Caco-2 (cell line): ENCODE data around the gene LY6G5C. TPM values are rescaled to one million over a fixed set of nuclear protein-coding genes. Genes with fewer than 3 reads are reported as not detected.

Experiments
- BruUV-seq: library from RNA; stranded (reverse); fragments of 400-500 nt; replicated peaks from 2 replicates; lab custom pipeline; 2021; lab: Mats Ljungman, UMichigan
- CTCF ChIA-PET: fragments of 300-600 bp; sonication (Branson Sonifier 250); formaldehyde crosslinking; loops from one replicate; lab custom pipeline; 2022; ENCODE audit warnings: antibody characterized with exemption; lab: Charles Lee
- POLR2A ChIA-PET: fragments of 300-600 bp; sonication (Branson Sonifier 250); formaldehyde crosslinking; loops from one replicate; lab custom pipeline; 2022; ENCODE audit warnings: antibody characterized with exemption; lab: Charles Lee
- DNase-seq, 2 experiments: peaks; one replicate each; pipeline versions ENCODE4 v3.0.0 to v3.0.0-alpha.2; 2020 to 2022
- H3K27me3 ChIP-seq: replicated peaks from 2 replicates; pipeline ENCODE4 v1.6.0; 2011; ENCODE audit warnings: low read length; ENCODE audit not compliant: control insufficient read depth, insufficient read depth
- H3K36me3 ChIP-seq: 2 replicates; pipeline ENCODE4 v1.5.1; 2011; ENCODE audit warnings: low read length; ENCODE audit not compliant: control insufficient read depth, insufficient read depth
- H3K4me1 ChIP-seq: fragments of 250-450 bp; sonication (Bioruptor Pico); 2 replicates; pipeline ENCODE4 v1.5.1; 2020; ENCODE audit warnings: mild to moderate bottlenecking
- H3K4me3 ChIP-seq: 2 replicates; pipeline ENCODE4 v1.5.1; 2011; ENCODE audit warnings: low read depth, mild to moderate bottlenecking, control low read depth, low read length
- H3K9me3 ChIP-seq: fragments of 250-450 bp; sonication (Bioruptor Pico); 2 replicates; pipeline ENCODE4 v1.5.1; 2020; ENCODE audit warnings: mild to moderate bottlenecking, moderate library complexity
- H3K27ac Mint-ChIP-seq: one replicate; pipeline ENCODE4 v1.8.0; 2022; ENCODE audit warnings: mixed read lengths; ENCODE audit not compliant: unreplicated experiment
- H3K27me3 Mint-ChIP-seq: one replicate; pipeline ENCODE4 v1.8.0; 2022; ENCODE audit warnings: mixed read lengths; ENCODE audit not compliant: insufficient read depth, unreplicated experiment
- H3K36me3 Mint-ChIP-seq: one replicate; pipeline ENCODE4 v1.8.0; 2022; ENCODE audit warnings: mild to moderate bottlenecking, mixed read lengths; ENCODE audit not compliant: insufficient read depth, unreplicated experiment
- H3K4me1 Mint-ChIP-seq: one replicate; pipeline ENCODE4 v1.8.0; 2022; ENCODE audit warnings: low read depth, mixed read lengths; ENCODE audit not compliant: unreplicated experiment
- H3K4me3 Mint-ChIP-seq: one replicate; pipeline ENCODE4 v1.8.0; 2022; ENCODE audit warnings: mild to moderate bottlenecking, moderate library complexity, mixed read lengths; ENCODE audit not compliant: unreplicated experiment
- H3K9me3 Mint-ChIP-seq: one replicate; pipeline ENCODE4 v1.8.0; 2022; ENCODE audit warnings: mixed read lengths; ENCODE audit not compliant: unreplicated experiment
- intact Hi-C: fragments of 100-400 bp; cut with micrococcal nuclease; formaldehyde crosslinking; loops from one replicate; pipeline ENCODE4 v1.10.0; 2022; ENCODE audit not compliant: unreplicated experiment
- total RNA-seq: library from RNA; stranded (reverse); gene quantifications from 2 replicates; pipeline ENCODE4 v1.2.3, GENCODE V29; 2022
- TF ChIP-seq, protein P1 (sequence below), 2 experiments: fragments of 200-600 bp in 1 of 2; IDR thresholded peaks; 1 replicate in 1 of 2; 2 replicates in 1 of 2; pipeline versions ENCODE4 v1.5.1 to v1.8.0; 2011 to 2022; ENCODE audit warnings: antibody characterized with exemption in 1 of 2, control low read depth in 1 of 2, inconsistent platforms in 1 of 2, low read depth in 1 of 2, low read length in 1 of 2, mild to moderate bottlenecking in 1 of 2, moderate library complexity in 1 of 2; ENCODE audit not compliant: insufficient read depth in 1 of 2, severe bottlenecking in 1 of 2, unreplicated experiment in 1 of 2

LY6G5C gene
- total RNA-seq, 1 experiment from 2014 or later: 2.9 TPM

DNA sequence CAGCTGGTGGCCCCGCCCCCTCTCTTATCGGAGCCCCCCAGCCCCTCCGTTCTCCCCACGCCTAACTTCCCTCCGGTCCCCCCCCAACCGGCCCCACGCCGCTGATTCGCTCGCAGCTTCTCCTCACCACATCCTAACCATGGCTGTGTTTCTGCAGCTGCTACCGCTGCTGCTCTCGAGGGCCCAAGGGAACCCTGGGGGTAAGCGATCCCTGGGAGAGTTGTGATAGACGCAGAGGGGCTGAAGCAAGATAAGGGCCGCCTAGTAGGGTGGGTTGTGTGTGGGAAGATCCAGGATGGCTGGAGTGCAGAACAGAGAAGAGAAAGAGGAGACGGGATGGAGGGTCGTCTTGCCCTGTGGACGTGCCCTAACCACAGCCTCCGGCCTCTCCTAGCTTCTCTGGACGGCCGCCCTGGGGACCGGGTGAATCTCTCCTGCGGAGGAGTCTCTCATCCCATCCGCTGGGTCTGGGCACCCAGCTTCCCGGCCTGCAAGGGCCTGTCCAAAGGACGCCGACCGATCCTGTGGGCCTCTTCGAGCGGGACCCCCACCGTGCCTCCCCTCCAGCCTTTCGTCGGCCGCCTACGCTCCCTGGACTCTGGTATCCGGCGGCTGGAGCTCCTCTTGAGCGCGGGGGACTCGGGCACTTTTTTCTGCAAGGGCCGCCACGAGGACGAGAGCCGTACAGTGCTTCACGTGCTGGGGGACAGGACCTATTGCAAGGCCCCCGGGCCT, 42.5 kb upstream of the LY6G5C start, which contains the start of gene MPIG6B:
Gene MPIG6B, plus strand, starts transcription at position 129 of the 735 bp plus-strand sequence. Its CDS starts 11 bp downstream, at position 140.
- no TSS peak for BruUV-seq
- CTCF ChIA-PET: interaction anchor here (1.6 kb wide), 1 partner anchor 46 kb away, joined by 5 read pairs; no protein-coding TSS in a partner anchor
- no peaks in the 10 kb centered on the region for H3K27me3 Mint-ChIP-seq
- peaks cover 27% of the 10 kb centered on the region for H3K4me1 ChIP-seq
- TF ChIP-seq, protein P1, sequence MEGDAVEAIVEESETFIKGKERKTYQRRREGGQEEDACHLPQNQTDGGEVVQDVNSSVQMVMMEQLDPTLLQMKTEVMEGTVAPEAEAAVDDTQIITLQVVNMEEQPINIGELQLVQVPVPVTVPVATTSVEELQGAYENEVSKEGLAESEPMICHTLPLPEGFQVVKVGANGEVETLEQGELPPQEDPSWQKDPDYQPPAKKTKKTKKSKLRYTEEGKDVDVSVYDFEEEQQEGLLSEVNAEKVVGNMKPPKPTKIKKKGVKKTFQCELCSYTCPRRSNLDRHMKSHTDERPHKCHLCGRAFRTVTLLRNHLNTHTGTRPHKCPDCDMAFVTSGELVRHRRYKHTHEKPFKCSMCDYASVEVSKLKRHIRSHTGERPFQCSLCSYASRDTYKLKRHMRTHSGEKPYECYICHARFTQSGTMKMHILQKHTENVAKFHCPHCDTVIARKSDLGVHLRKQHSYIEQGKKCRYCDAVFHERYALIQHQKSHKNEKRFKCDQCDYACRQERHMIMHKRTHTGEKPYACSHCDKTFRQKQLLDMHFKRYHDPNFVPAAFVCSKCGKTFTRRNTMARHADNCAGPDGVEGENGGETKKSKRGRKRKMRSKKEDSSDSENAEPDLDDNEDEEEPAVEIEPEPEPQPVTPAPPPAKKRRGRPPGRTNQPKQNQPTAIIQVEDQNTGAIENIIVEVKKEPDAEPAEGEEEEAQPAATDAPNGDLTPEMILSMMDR (IDR thresholded peaks at IDR 0.05; ENCODE audit: insufficient read depth in 1 of 2, low read depth in 1 of 2, low read length in 1 of 2, severe bottlenecking in 1 of 2, unreplicated experiment in 1 of 2): no peak
- no peak for DNase-seq
- no peaks in the 10 kb centered on the region for H3K27me3 ChIP-seq
- H3K4me3 ChIP-seq: no peak within 1 kb of the TSS
- intact Hi-C loops: no loop called here
- H3K9me3 Mint-ChIP-seq: no peaks in the 10 kb centered on the region
- H3K4me1 Mint-ChIP-seq: peaks cover 29% of the 10 kb centered on the region
- no peaks in the 10 kb centered on the region for H3K9me3 ChIP-seq
- POLR2A ChIA-PET: interaction anchor here (1.0 kb wide), 1 partner anchor 17 kb away, joined by 3 read pairs; no protein-coding TSS in a partner anchor
- peaks cover 26% of the 10 kb centered on the region for H3K36me3 Mint-ChIP-seq
- H3K36me3 ChIP-seq: peaks cover 4% of the 10 kb centered on the region
- H3K4me3 Mint-ChIP-seq: no peak within 1 kb of the TSS
- no peak within 1 kb of the TSS for H3K27ac Mint-ChIP-seq

DNA sequence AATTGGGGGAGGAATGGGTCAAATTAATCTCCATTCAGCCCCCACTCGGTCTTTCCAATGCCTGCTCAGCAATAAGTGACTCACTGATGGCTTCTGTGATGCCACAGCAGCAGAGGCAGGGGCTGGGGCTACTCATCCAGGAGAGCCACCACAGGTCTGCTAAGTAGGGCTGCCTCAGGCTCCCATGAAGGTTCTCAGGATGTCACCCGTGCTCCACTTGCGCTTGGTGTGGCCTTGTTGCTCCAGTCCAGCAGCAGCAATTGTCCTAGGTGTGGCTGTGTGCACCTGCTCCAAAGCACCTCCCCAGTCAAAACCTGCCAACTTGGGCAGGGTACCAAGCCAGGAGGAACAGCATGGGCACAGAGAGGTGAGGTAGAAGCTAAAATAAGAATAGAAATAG, 41.3 kb upstream of the LY6G5C start:
- Histone ChIP-seq H3K36me3 (0 out of 2 replicates have a peak, but pooled peaks cover under 1% of the 10 kb centered on the region), H3K9me3 (no peaks in the 10 kb centered on the region), H3K4me1 (peaks cover 38% of the 10 kb centered on the region), H3K4me3 (no peak overlapping the region), H3K27me3 (no peaks in the 10 kb centered on the region)
- no peaks in the 10 kb centered on the region for H3K27me3 Mint-ChIP-seq
- no peak overlapping the region for H3K27ac Mint-ChIP-seq
- intact Hi-C loops: no loop called here
- no peak overlapping the region for H3K4me3 Mint-ChIP-seq
- ChIA-PET POLR2A (no interaction called here), CTCF (no interaction called here)
- DNase-seq: no peak
- H3K4me1 Mint-ChIP-seq: peaks cover 41% of the 10 kb centered on the region
- TF ChIP-seq, protein P1 (IDR thresholded peaks at IDR 0.05; ENCODE audit: insufficient read depth in 1 of 2, low read depth in 1 of 2, low read length in 1 of 2, severe bottlenecking in 1 of 2, unreplicated experiment in 1 of 2): no peak
- H3K36me3 Mint-ChIP-seq: peaks cover 14% of the 10 kb centered on the region
- BruUV-seq: no TSS peak
- H3K9me3 Mint-ChIP-seq: no peaks in the 10 kb centered on the region

DNA sequence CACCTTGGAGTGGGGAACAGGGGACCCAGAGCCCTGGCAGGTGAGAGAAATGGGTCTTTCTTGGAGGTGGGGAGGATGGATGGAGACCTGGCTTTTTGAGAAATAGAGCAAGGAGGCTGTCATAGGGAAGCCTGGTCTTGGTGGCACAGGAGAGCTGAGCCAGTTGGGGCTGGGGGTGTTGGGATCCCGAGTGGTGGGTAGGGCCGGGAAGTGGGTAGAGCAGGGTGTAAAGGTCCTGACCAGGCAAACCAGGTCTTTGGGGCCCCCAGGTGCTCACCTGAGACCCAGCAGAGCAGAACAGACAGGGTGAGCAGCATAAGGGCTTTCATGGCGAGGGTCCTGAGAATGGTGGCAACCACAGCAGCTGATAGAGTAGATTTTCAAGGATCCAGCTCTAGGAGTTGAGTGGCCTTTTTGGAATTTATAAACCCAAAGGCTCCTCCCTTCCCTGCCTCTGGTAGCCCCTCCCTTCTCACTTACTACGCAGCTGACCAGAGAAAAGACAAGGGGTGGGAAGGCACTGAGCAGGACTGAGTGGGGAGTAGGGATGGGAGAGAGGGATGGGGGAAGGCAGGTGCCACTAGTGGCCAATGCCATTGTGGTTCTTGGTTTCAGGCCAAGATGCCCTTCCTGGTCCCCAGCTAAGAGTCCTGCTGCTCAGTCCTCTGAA, 40.6 kb upstream of the LY6G5C start, which contains the start of gene LY6G6C:
Gene LY6G6C, minus strand, starts transcription at position 396 of the 670 bp plus-strand sequence. Its CDS starts 67 bp downstream, at position 329.
- H3K4me3 Mint-ChIP-seq: no peak within 1 kb of the TSS
- CTCF ChIA-PET: no interaction called here
- H3K27ac Mint-ChIP-seq: peak within 1 kb of the TSS; percentile 69
- Histone ChIP-seq H3K4me3 (no peak within 1 kb of the TSS), H3K4me1 (peaks cover 38% of the 10 kb centered on the region), H3K36me3 (no peaks in the 10 kb centered on the region), H3K9me3 (no peaks in the 10 kb centered on the region), H3K27me3 (no peaks in the 10 kb centered on the region)
- no peak for DNase-seq
- TF ChIP-seq, protein P1 (IDR thresholded peaks at IDR 0.05; ENCODE audit: insufficient read depth in 1 of 2, low read depth in 1 of 2, low read length in 1 of 2, severe bottlenecking in 1 of 2, unreplicated experiment in 1 of 2): no peak
- H3K36me3 Mint-ChIP-seq: peaks cover 8% of the 10 kb centered on the region
- no peaks in the 10 kb centered on the region for H3K27me3 Mint-ChIP-seq
- POLR2A ChIA-PET: no interaction called here
- BruUV-seq: no TSS peak
- intact Hi-C loops: no loop called here
- no peaks in the 10 kb centered on the region for H3K9me3 Mint-ChIP-seq
- H3K4me1 Mint-ChIP-seq: peaks cover 41% of the 10 kb centered on the region
